Mesenchymal stem cell (in vitro differentiated cells and primary cell): ENCODE measurements around the gene GUCY1A1.

Experiments used
- DNase-seq: peaks from one replicate; pipeline ENCODE4 v3.0.0-alpha.2; 2013
- H2AFZ ChIP-seq: one replicate; pipeline ENCODE4 v1.6.1; 2013; ENCODE audit warnings: low read depth, mild to moderate bottlenecking, control low read depth, inconsistent platforms, low read length, moderate library complexity
- H2AK5ac ChIP-seq: 2 replicates; pipeline ENCODE4 v1.6.1; 2013; ENCODE audit warnings: low read length, moderate library complexity, mild to moderate bottlenecking, inconsistent platforms; ENCODE audit not compliant: severe bottlenecking
- H2BK120ac ChIP-seq: one replicate; pipeline ENCODE4 v1.6.1; 2013; ENCODE audit warnings: low read depth, mild to moderate bottlenecking, inconsistent platforms, low read length, moderate library complexity
- H2BK12ac ChIP-seq, 2 experiments: one replicate each; pipeline ENCODE4 v1.6.1; 2013; ENCODE audit warnings: inconsistent platforms in 2 of 2, low read length in 2 of 2, mild to moderate bottlenecking in 2 of 2, moderate library complexity in 2 of 2, control low read depth in 1 of 2
- H2BK15ac ChIP-seq: one replicate; pipeline ENCODE4 v1.6.1; 2013; ENCODE audit warnings: mild to moderate bottlenecking, low read depth, inconsistent platforms; ENCODE audit not compliant: poor library complexity, severe bottlenecking
- H2BK5ac ChIP-seq: 2 replicates; pipeline ENCODE4 v1.6.1; 2013; ENCODE audit warnings: low read depth, mild to moderate bottlenecking, low read length, control low read depth, inconsistent platforms; ENCODE audit not compliant: poor library complexity, severe bottlenecking
- H3K14ac ChIP-seq, 2 experiments: one replicate each; pipeline ENCODE4 v1.6.1; 2013; ENCODE audit warnings: inconsistent platforms in 2 of 2, low read length in 2 of 2, control low read depth in 1 of 2, mild to moderate bottlenecking in 1 of 2, moderate library complexity in 1 of 2
- H3K18ac ChIP-seq, 2 experiments: one replicate each; pipeline ENCODE4 v1.6.1; 2013; ENCODE audit warnings: inconsistent platforms in 2 of 2, low read length in 2 of 2, control low read depth in 1 of 2, low read depth in 1 of 2, mild to moderate bottlenecking in 1 of 2
- H3K23ac ChIP-seq, 2 experiments: one replicate each; pipeline ENCODE4 v1.6.1; 2013; ENCODE audit warnings: inconsistent platforms in 2 of 2, low read length in 2 of 2, mild to moderate bottlenecking in 2 of 2, moderate library complexity in 2 of 2, control low read depth in 1 of 2
- H3K27ac ChIP-seq: 2 replicates; pipeline ENCODE4 v1.5.1; 2013; ENCODE audit warnings: mild to moderate bottlenecking, moderate library complexity, low read length, control low read depth, inconsistent platforms; ENCODE audit not compliant: poor library complexity, severe bottlenecking
- H3K27me3 ChIP-seq, 2 experiments: 2 replicates each; pipeline versions ENCODE4 v1.6.1 to v1.7.0; 2013; ENCODE audit warnings: low read length in 2 of 2, mild to moderate bottlenecking in 2 of 2, moderate library complexity in 2 of 2, control low read depth in 1 of 2, inconsistent platforms in 1 of 2; ENCODE audit not compliant: control insufficient read depth in 1 of 2, insufficient read depth in 1 of 2
- H3K36me3 ChIP-seq, 2 experiments: 2 replicates each; pipeline versions ENCODE4 v1.6.1 to v1.7.0; 2013; ENCODE audit warnings: low read length in 2 of 2, control low read depth in 1 of 2, inconsistent platforms in 1 of 2, low read depth in 1 of 2, mild to moderate bottlenecking in 1 of 2; ENCODE audit not compliant: insufficient read depth in 2 of 2, control insufficient read depth in 1 of 2
- H3K4ac ChIP-seq, 2 experiments: one replicate each; pipeline ENCODE4 v1.6.1; 2013; ENCODE audit warnings: inconsistent platforms in 2 of 2, low read length in 2 of 2, mild to moderate bottlenecking in 2 of 2, moderate library complexity in 2 of 2, control low read depth in 1 of 2, low read depth in 1 of 2
- H3K4me1 ChIP-seq: 2 replicates; pipeline ENCODE4 v1.6.1; 2013; ENCODE audit warnings: low read depth, low read length, control low read depth; ENCODE audit not compliant: control insufficient read depth, insufficient read depth
- H3K4me2 ChIP-seq: 2 replicates; pipeline ENCODE4 v1.6.1; 2013; ENCODE audit warnings: low read length, mild to moderate bottlenecking, inconsistent platforms; ENCODE audit not compliant: poor library complexity, severe bottlenecking
- H3K4me3 ChIP-seq, 2 experiments: 2 replicates each; pipeline versions ENCODE4 v1.5.1 to v1.7.0; 2013; ENCODE audit warnings: low read length in 2 of 2, mild to moderate bottlenecking in 2 of 2, control low read depth in 1 of 2, low read depth in 1 of 2; ENCODE audit not compliant: insufficient read depth in 1 of 2
- H3K79me1 ChIP-seq: replicated peaks from 2 replicates; pipeline ENCODE4 v1.6.1; 2013; ENCODE audit warnings: mild to moderate bottlenecking, control low read depth, low read length, inconsistent platforms; ENCODE audit not compliant: poor library complexity, severe bottlenecking
- H3K9ac ChIP-seq: 2 replicates; pipeline ENCODE4 v1.7.0; 2013; ENCODE audit warnings: mild to moderate bottlenecking, low read length, moderate library complexity
- H3K9me3 ChIP-seq: 2 replicates; pipeline ENCODE4 v1.7.0; 2013; ENCODE audit warnings: mild to moderate bottlenecking, low read length; ENCODE audit not compliant: control insufficient read depth
- H4K8ac ChIP-seq: one replicate; pipeline ENCODE4 v1.6.1; 2013; ENCODE audit warnings: inconsistent platforms, mild to moderate bottlenecking, low read length, moderate library complexity
- H4K91ac ChIP-seq: one replicate; pipeline ENCODE4 v1.6.1; 2013; ENCODE audit warnings: mild to moderate bottlenecking, low read length, inconsistent platforms
- WGBS: methylation state at CpG from one replicate; pipeline ENCODE4 v1.1.7; 2013; ENCODE audit warnings: mixed read lengths; 5-methylcytosine and 5-hydroxymethylcytosine counted together

GUCY1A1 gene

GRCh38 chr4:155667222-155667567 lies 547 bp downstream of the GUCY1A1 start:
- H2BK15ac ChIP-seq = no peak overlapping the region
- H2BK5ac ChIP-seq = no peak overlapping the region
- H3K4me3 ChIP-seq = peak overlapping the region; percentile 70 to 81
- H2BK12ac ChIP-seq = peak overlapping the region; percentile 52 to 68
- H3K79me1 ChIP-seq = peaks cover 4% of the 10 kb centered on the region
- H4K8ac ChIP-seq = peak overlapping the region; percentile 66
- no peak overlapping the region for H2AFZ ChIP-seq
- H3K4ac ChIP-seq = no peak overlapping the region
- H4K91ac ChIP-seq = no peak overlapping the region
- no peak overlapping the region for H2AK5ac ChIP-seq
- H2BK120ac ChIP-seq = no peak overlapping the region
- peaks cover 0 to 33% of the 10 kb centered on the region in 2 experiments for H3K27me3 ChIP-seq
- H3K4me1 ChIP-seq = peaks cover 2% of the 10 kb centered on the region
- peak overlapping the region; percentile 67 for H3K4me2 ChIP-seq
- H3K27ac ChIP-seq = peak overlapping the region; percentile 14
- peak; percentile 58 for DNase-seq
- H3K9me3 ChIP-seq = no peaks in the 10 kb centered on the region
- H3K18ac ChIP-seq = peak overlapping the region in 1 of 2 experiments; percentile 55
- under 1% methylated on average over 20 of the region's 27 CpGs for WGBS
- no peak overlapping the region for H3K14ac ChIP-seq
- H3K36me3 ChIP-seq = no peaks in the 10 kb centered on the region
- H3K23ac ChIP-seq = no peak overlapping the region
- peak overlapping the region; percentile 23 for H3K9ac ChIP-seq

- Histone ChIP-seq H3K23ac (no peak overlapping the region), H3K4me3 (peak overlapping the region; percentile 70 to 81), H3K4me1 (peaks cover 2% of the 10 kb centered on the region), H4K8ac (no peak overlapping the region), H2BK120ac (no peak overlapping the region), H2AK5ac (no peak overlapping the region), H3K4me2 (peak overlapping the region; percentile 67), H3K4ac (no peak overlapping the region), H2AFZ (peak overlapping the region; percentile 72), H3K9ac (peak overlapping the region; percentile 40), H3K14ac (no peak overlapping the region), H3K79me1 (peaks cover 4% of the 10 kb centered on the region), H2BK15ac (no peak overlapping the region), H3K27me3 (peaks cover 0 to 33% of the 10 kb centered on the region in 2 experiments), H3K27ac (no peak overlapping the region), H2BK5ac (no peak overlapping the region), H3K18ac (peak overlapping the region in 1 of 2 experiments; percentile 69), H3K9me3 (no peaks in the 10 kb centered on the region), H2BK12ac (peak overlapping the region in 1 of 2 experiments; percentile 25), H4K91ac (no peak overlapping the region), H3K36me3 (no peaks in the 10 kb centered on the region)
- under 1% methylated on average over 53 of the region's 71 CpGs for WGBS
- DNase-seq = peak; percentile 59
Observed at GRCh38 chr4:155667568-155668511, 1.2 kb downstream of the GUCY1A1 start.

GRCh38 chr4:155668707-155669220 lies 2.1 kb downstream of the GUCY1A1 start:
- WGBS = 89% methylated on average over 2 of the region's 9 CpGs
- H4K8ac ChIP-seq = no peak overlapping the region
- peaks cover 4% of the 10 kb centered on the region for H3K79me1 ChIP-seq

GRCh38 chr4:155672342-155672741 lies 5.7 kb downstream of the GUCY1A1 start:
- H3K14ac ChIP-seq = no peak overlapping the region
- no peak overlapping the region for H3K4me3 ChIP-seq
- H3K23ac ChIP-seq = no peak overlapping the region
- no peaks in the 10 kb centered on the region for H3K4me1 ChIP-seq
- H2BK15ac ChIP-seq = no peak overlapping the region
- H3K4ac ChIP-seq = no peak overlapping the region
- no peaks in the 10 kb centered on the region for H3K9me3 ChIP-seq
- H2BK120ac ChIP-seq = no peak overlapping the region
- H3K36me3 ChIP-seq = no peaks in the 10 kb centered on the region
- no CpG with 5 or more reads among the region's 2 CpGs for WGBS
- no peak overlapping the region for H3K18ac ChIP-seq
- DNase-seq = no peak
- H3K4me2 ChIP-seq = no peak overlapping the region
- no peak overlapping the region for H2BK5ac ChIP-seq
- H3K79me1 ChIP-seq = peaks cover 4% of the 10 kb centered on the region
- no peak overlapping the region for H2BK12ac ChIP-seq
- no peak overlapping the region for H2AK5ac ChIP-seq
- H2AFZ ChIP-seq = no peak overlapping the region
- H4K91ac ChIP-seq = no peak overlapping the region
- H3K27ac ChIP-seq = no peak overlapping the region
- H4K8ac ChIP-seq = no peak overlapping the region
- no peak overlapping the region for H3K9ac ChIP-seq
- peaks cover 0 to 14% of the 10 kb centered on the region in 2 experiments for H3K27me3 ChIP-seq

More at GRCh38 chr4:155668707-155669220, 2.1 kb downstream of the GUCY1A1 start:
- Histone ChIP-seq H3K4me2 (no peak overlapping the region), H3K27ac (no peak overlapping the region), H3K9me3 (no peaks in the 10 kb centered on the region), H3K4me3 (no peak overlapping the region), H2BK120ac (no peak overlapping the region), H4K91ac (no peak overlapping the region), H2BK12ac (no peak overlapping the region), H3K4ac (no peak overlapping the region), H2AK5ac (no peak overlapping the region), H3K4me1 (peaks cover 2% of the 10 kb centered on the region), H3K18ac (no peak overlapping the region), H3K36me3 (no peaks in the 10 kb centered on the region), H2BK15ac (no peak overlapping the region), H2AFZ (no peak overlapping the region), H3K9ac (no peak overlapping the region), H3K14ac (no peak overlapping the region), H3K27me3 (peaks cover 0 to 33% of the 10 kb centered on the region in 2 experiments), H2BK5ac (no peak overlapping the region), H3K23ac (no peak overlapping the region)
- no peak for DNase-seq
